Endothelial cell of umbilical vein (primary cell): ENCODE data around the gene C1QTNF7. TPM values are rescaled to one million over a fixed set of nuclear protein-coding genes. Genes with fewer than 3 reads are reported as not detected.

Experiments used
- BruUV-seq: library from RNA; stranded (reverse); fragments of 400-500 nt; replicated peaks from 2 replicates; lab custom pipeline; 2021; lab: Mats Ljungman, UMichigan
- CTCF ChIA-PET: fragments of 300-600, 350-600 bp; sonication (Branson Sonifier 250); formaldehyde crosslinking; loops from one replicate; lab custom pipeline; 2021; ENCODE audit warnings: antibody characterized with exemption, inconsistent platforms; lab: Charles Lee
- POLR2A ChIA-PET: fragments of 300-600, 350-600 bp; sonication (Branson Sonifier 250); formaldehyde crosslinking; loops from one replicate; lab custom pipeline; 2021; ENCODE audit warnings: antibody characterized with exemption, inconsistent platforms; lab: Charles Lee
- DNase-seq: peaks from one replicate; pipeline ENCODE4 v3.0.0-alpha.2; 2011; ENCODE audit warnings: low read depth, low spot score
- FAIRE-seq: peaks from 2 replicates; lab custom pipeline; 2011; peaks lifted over from hg19 to GRCh38; lab: Jason Lieb, UNC
- H2AFZ ChIP-seq: 2 replicates; pipeline ENCODE4 v1.6.0; 2012; ENCODE audit warnings: low read depth, low read length, control low read depth, inconsistent platforms
- H3K27ac ChIP-seq: 2 replicates; pipeline ENCODE4 v1.5.1; 2011; ENCODE audit warnings: low read depth, mild to moderate bottlenecking, control low read depth, low read length, moderate library complexity; ENCODE audit not compliant: insufficient read depth
- H3K27me3 ChIP-seq, 2 experiments: 2 replicates each; pipeline versions ENCODE4 v1.6.0 to v1.6.1; 2011; ENCODE audit warnings: low read length in 2 of 2, mixed read lengths in 1 of 2; ENCODE audit not compliant: control insufficient read depth in 2 of 2, insufficient read depth in 2 of 2
- H3K36me3 ChIP-seq, 2 experiments: 2 replicates in 1 of 2; 3 replicates in 1 of 2; pipeline ENCODE4 v1.5.1; 2011; ENCODE audit warnings: low read length in 2 of 2, mild to moderate bottlenecking in 1 of 2, moderate library complexity in 1 of 2; ENCODE audit not compliant: control insufficient read depth in 2 of 2, insufficient read depth in 2 of 2; ENCODE audit errors: extremely low read depth in 1 of 2
- H3K4me1 ChIP-seq: 3 replicates; pipeline ENCODE4 v1.5.1; 2011; ENCODE audit warnings: mild to moderate bottlenecking, low read length; ENCODE audit not compliant: control insufficient read depth, insufficient read depth; ENCODE audit errors: extremely low read depth
- H3K4me2 ChIP-seq: 2 replicates; pipeline ENCODE4 v1.6.1; 2011; ENCODE audit warnings: low read length, control low read depth, mixed read lengths; ENCODE audit not compliant: insufficient read depth
- H3K4me3 ChIP-seq, 3 experiments: fragments of 200-600 bp in 1 of 3; sonication (generic), shearing (Covaris generic) in 1 of 3; replicated peaks in 1 of 3; 2 replicates each; pipeline ENCODE4 v1.5.1; 2011 to 2016; ENCODE audit warnings: control low read depth in 3 of 3, low read length in 3 of 3, mild to moderate bottlenecking in 2 of 3, inconsistent platforms in 1 of 3, low read depth in 1 of 3, moderate library complexity in 1 of 3; ENCODE audit not compliant: insufficient read depth in 1 of 3
- H3K79me2 ChIP-seq: 2 replicates; pipeline ENCODE4 v1.6.0; 2012; ENCODE audit warnings: low read length, inconsistent platforms; ENCODE audit not compliant: control insufficient read depth, insufficient read depth
- H3K9ac ChIP-seq: replicated peaks from 2 replicates; pipeline ENCODE3; 2011; ENCODE audit warnings: low read length, control low read depth; ENCODE audit not compliant: insufficient read depth; ENCODE audit errors: extremely low read depth
- H3K9me1 ChIP-seq: replicated peaks from 3 replicates; pipeline ENCODE4 v1.6.0; 2011; ENCODE audit warnings: mild to moderate bottlenecking, low read length; ENCODE audit not compliant: control insufficient read depth, insufficient read depth; ENCODE audit errors: extremely low read depth
- H3K9me3 ChIP-seq: replicated peaks from 2 replicates; pipeline ENCODE4 v1.5.1; 2012; ENCODE audit warnings: low read length, inconsistent platforms; ENCODE audit not compliant: control insufficient read depth, insufficient read depth
- H4K20me1 ChIP-seq: replicated peaks from 2 replicates; pipeline ENCODE3; 2011; ENCODE audit warnings: mild to moderate bottlenecking, low read length; ENCODE audit not compliant: control insufficient read depth, insufficient read depth; ENCODE audit errors: extremely low read depth
- CTCF ChIP-seq, 2 donors: IDR thresholded peaks; 1 replicate in 1 of 2; 2 replicates in 1 of 2; pipeline ENCODE4 v1.5.1; 2011; ENCODE audit warnings: low read length in 2 of 2, mild to moderate bottlenecking in 2 of 2, moderate library complexity in 2 of 2, control low read depth in 1 of 2, inconsistent platforms in 1 of 2, low read depth in 1 of 2; ENCODE audit not compliant: insufficient read depth in 1 of 2; ENCODE audit errors: extremely low read depth in 1 of 2
- EZH2 ChIP-seq: IDR thresholded peaks from 2 replicates; pipeline ENCODE4 v1.6.1; 2012; ENCODE audit warnings: borderline replicate concordance, low read depth, mild to moderate bottlenecking, moderate library complexity, low read length, inconsistent platforms; ENCODE audit not compliant: severe bottlenecking
- FOS ChIP-seq: IDR thresholded peaks from 2 replicates; pipeline ENCODE4 v1.6.1; 2011; ENCODE audit warnings: mild to moderate bottlenecking, low read length, moderate library complexity, borderline replicate concordance; ENCODE audit not compliant: insufficient read depth
- GATA2 ChIP-seq: IDR thresholded peaks from 2 replicates; pipeline ENCODE4 v1.7.0; 2011; ENCODE audit warnings: low read depth, mild to moderate bottlenecking, moderate library complexity, mixed read lengths, low read length; ENCODE audit not compliant: insufficient read length, insufficient read depth
- JUN ChIP-seq: IDR thresholded peaks from 2 replicates; pipeline ENCODE4 v1.6.1; 2011; ENCODE audit warnings: borderline replicate concordance, low read depth; ENCODE audit not compliant: insufficient read length, insufficient read depth
- MAX ChIP-seq: IDR thresholded peaks from 2 replicates; pipeline ENCODE4 v1.6.1; 2011; ENCODE audit not compliant: insufficient read depth, insufficient read length
- MYC ChIP-seq: IDR thresholded peaks from one replicate; pipeline ENCODE4 v1.6.1; 2011; ENCODE audit warnings: mild to moderate bottlenecking, low read depth, low read length
- POLR2A ChIP-seq: IDR thresholded peaks from 2 replicates; pipeline ENCODE4 v1.6.1; 2012; ENCODE audit warnings: low read depth, mild to moderate bottlenecking, control low read depth, low read length
- POLR2AphosphoS5 ChIP-seq: IDR thresholded peaks from 2 replicates; pipeline ENCODE4 v1.6.1; 2012; ENCODE audit warnings: low read depth, mild to moderate bottlenecking, control low read depth, low read length, moderate library complexity; ENCODE audit not compliant: insufficient read depth
- dilution Hi-C: fragments of 300-500 bp; cut with MboI; formaldehyde crosslinking; loops from one replicate; pipeline ENCODE4 v1.15.0; 2019; ENCODE audit warnings: low sequenced_read_pairs; ENCODE audit not compliant: extremely low pct_ligation_motif_present
- intact Hi-C: fragments of 100-400 bp; cut with micrococcal nuclease; formaldehyde crosslinking; loops from one replicate; pipeline ENCODE4 v1.10.0; 2022
- polyA plus RNA-seq, 4 experiments: library from polyadenylated mRNA; depleted of rRNA in 3 of 4; stranded (reverse) in 3 of 4; unstranded in 1 of 4; fragments of >200 nt; gene quantifications; 2 replicates each; pipeline versions ENCODE4 v1.2.1 to v1.2.3, GENCODE V29; 2011 to 2012; ENCODE audit warnings: missing spikeins in 1 of 4
- total RNA-seq: library from RNA; stranded (reverse); gene quantifications from 2 replicates; pipeline ENCODE4 v1.2.3, GENCODE V29; 2021

C1QTNF7 gene
- total and polyA plus RNA-seq, 2 donors (not counting 3 experiments of a cell fraction or from before 2014, with no cell fraction given), result not detected

- Histone ChIP-seq H3K4me2 (no peak overlapping the region), H3K27me3 (no peaks in the 10 kb centered on the region), H3K9ac (no peak overlapping the region), H3K9me1 (no peaks in the 10 kb centered on the region), H3K4me1 (peaks cover 3% of the 10 kb centered on the region), H3K79me2 (no peaks in the 10 kb centered on the region), H4K20me1 (no peaks in the 10 kb centered on the region), H2AFZ (no peak overlapping the region), H3K9me3 (no peaks in the 10 kb centered on the region), H3K27ac (no peak overlapping the region), H3K36me3 (no peaks in the 10 kb centered on the region), H3K4me3 (no peak overlapping the region)
- TF ChIP-seq POLR2A (no peak), FOS (no peak), POLR2AphosphoS5 (no peak), MYC (no peak), JUN (no peak), CTCF (IDR thresholded peaks at IDR 0.05; ENCODE audit: extremely low read depth in 1 of 2, insufficient read depth in 1 of 2, low read depth in 1 of 2, low read length in 2 of 2) (no peak), MAX (no peak), GATA2 (no peak), EZH2 (no peak)
- ChIA-PET POLR2A (no interaction called here), CTCF (interaction anchor here (0.8 kb wide), 1 partner anchor 17 kb away, joined by 3 read pairs; no protein-coding TSS in a partner anchor)
- FAIRE-seq, result peak; percentile 66
- no TSS peak for BruUV-seq
- intact Hi-C loops (no loop called here), dilution Hi-C loops (no loop called here)
- no peak for DNase-seq
Measured at GRCh38 chr4:15413623-15414019, 14.2 kb upstream of the C1QTNF7 start.
